Activated T-helper 1 cell treated with Interleukin-2 at 50 U/mL for 16 hours (primary cell): ENCODE measurements around the gene ABHD17B.

Source experiments
- DNase-seq: peaks from one replicate; pipeline ENCODE4 v3.0.0-alpha.2; 2020; ENCODE audit warnings: low read depth

The ABHD17B gene

GRCh38 chr9:71876829-71877228, 34.2 kb downstream of the ABHD17B start:
- no peak for DNase-seq

GRCh38 chr9:71876106-71876505, 34.9 kb downstream of the ABHD17B start:
- DNase-seq = no peak

- DNase-seq = no peak
Measured at GRCh38 chr9:71875345-71875744, 35.6 kb downstream of the ABHD17B start.

DNA sequence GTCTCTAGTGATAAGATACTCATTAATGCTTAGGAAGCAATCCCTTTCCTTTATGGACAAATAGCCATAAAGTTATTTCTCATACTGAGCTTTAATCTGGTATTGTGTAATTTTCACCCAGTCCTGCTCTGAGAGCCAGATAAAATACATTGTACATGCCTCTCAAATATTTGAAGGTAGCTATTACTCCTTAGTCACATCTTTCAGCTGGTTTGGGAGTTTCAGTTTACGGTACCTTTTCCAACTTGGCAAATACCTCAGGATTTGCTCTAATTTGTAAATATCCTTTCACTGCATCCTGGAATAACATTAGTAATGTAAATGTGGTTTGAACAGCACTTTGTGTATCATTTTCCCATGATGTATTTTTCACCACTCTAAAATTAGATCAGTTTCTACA, 47.4 kb downstream of the ABHD17B start:
- no peak for DNase-seq

- no peak for DNase-seq
Measured at GRCh38 chr9:71861618-71862017, 49.4 kb downstream of the ABHD17B start.

- DNase-seq = no peak
Measured at GRCh38 chr9:71859939-71860338, 51.1 kb downstream of the ABHD17B start.

- DNase-seq = no peak
Measured at GRCh38 chr9:71858812-71859211, 52.2 kb downstream of the ABHD17B start.

DNA sequence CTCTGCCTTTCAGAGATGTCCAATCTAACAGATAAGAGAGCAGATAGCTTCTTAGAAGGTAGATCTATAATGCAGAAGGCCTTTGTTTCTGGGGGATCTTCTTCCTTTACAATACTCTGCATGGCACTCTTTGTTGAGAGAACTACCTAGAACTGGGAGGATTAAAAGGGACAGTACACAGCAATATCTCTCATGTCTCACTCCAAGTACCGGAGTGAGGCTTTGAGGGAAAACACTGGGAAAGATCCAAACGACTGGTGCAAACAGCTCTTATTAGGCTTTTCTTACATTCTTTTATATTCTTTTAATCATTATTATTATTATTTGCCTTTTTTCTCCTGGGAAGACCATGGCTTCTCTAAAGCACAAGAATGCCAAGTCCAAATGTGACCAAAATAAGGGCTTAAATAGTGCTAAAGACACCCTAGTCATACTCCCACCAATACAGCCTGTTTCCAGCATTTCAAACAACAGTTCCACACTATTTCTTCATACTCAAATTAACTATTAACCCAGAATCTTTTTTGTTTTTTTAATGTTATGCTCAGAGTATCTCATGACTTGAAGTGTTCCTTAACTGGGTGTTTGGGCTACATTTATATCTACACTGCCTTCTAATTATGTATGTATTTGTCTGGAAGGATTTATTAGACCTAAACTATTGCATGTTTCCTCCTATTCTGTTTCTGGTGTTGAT, 52.7 kb downstream of the ABHD17B start:
- DNase-seq = no peak

GRCh38 chr9:71857159-71857558, 53.8 kb downstream of the ABHD17B start:
- DNase-seq = no peak

GRCh38 chr9:71854811-71855210, 56.2 kb downstream of the ABHD17B start:
- DNase-seq = no peak

DNA sequence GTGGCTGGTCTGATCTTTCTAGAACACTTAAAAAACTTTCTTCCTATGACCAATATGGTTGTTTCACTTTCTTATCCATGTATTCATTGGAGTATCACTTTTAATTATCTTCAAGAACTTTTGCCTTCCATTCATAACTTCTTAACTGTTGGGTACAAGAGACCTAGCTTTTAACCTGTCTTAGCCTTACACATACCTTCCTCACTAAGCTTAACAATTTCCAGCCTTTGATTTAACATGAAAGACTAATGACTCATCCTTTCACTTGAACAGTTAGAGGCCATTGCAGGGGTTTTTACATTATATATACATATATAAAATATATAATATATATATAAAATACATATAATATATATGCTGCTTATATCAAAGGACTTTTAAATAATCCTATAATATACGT, 57.9 kb downstream of the ABHD17B start:
- no peak for DNase-seq

- DNase-seq = no peak
Measured at GRCh38 chr9:71850996-71851395, 60.0 kb downstream of the ABHD17B start.

- no peak for DNase-seq
Measured at GRCh38 chr9:71847892-71848291, 63.1 kb downstream of the ABHD17B start.

- DNase-seq = no peak
Measured at GRCh38 chr9:71844808-71845207, 66.2 kb downstream of the ABHD17B start.

DNA sequence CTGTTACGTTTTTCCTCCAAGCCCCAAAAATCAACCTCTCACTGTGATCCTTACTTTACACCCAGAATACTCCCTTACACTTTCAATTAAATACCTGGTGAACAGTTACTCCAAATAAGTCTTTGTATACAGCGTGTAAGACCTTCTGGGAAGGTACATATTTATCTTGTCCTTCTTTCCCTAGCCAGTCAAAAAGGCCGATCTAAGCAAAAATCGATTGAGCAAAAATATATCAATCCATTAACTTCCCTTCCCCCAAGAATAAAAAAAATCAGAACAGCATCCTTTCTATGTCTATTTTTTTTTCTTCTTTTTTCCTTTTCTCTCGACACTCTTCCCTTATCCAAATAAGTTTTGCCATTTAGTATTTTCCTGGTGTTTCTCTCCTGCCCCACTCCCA, 71.3 kb downstream of the ABHD17B start:
- DNase-seq = no peak

DNA sequence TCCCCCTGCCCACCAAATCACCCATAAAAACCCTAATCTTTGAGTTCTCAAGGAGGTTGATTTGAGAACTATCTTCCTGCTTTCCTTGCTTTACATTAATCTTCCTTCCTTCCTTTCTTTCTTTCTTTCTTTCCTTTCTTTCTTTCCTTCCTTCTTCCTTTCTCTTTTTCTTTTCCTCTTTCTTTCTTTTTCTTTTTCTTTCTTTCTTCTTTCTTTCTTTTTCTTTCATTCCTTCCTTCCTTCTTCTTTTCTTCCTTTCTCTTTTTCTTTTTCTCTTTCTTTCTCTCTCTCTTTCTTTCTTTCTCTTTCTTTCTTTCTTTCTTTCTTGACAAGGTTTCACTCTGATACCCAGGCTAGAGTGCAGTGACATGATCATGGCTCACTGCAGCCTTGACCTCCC, 75.4 kb downstream of the ABHD17B start:
- DNase-seq = no peak

- no peak for DNase-seq
Measured at GRCh38 chr9:71830929-71831328, 80.1 kb downstream of the ABHD17B start.

- DNase-seq = no peak
Measured at GRCh38 chr9:71830153-71830552, 80.8 kb downstream of the ABHD17B start.

DNA sequence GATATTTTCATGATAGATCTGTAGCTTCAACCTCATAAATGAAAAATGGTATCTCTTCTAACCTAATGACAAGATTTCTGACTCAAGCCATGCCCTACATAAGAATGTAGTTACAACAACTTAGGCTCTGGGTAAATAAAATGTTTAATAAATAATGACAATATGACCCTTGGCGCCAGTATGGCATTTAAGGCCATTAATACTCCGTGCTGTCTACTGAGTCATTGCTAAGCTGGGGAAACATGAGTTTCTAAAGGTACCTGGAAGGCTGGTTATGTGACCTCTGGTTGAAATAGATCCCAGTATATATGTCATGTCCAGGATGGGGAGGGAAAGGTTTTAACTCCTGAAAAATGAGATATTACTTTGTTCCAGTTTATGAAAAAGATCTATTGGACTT, 84.7 kb downstream of the ABHD17B start:
- DNase-seq = no peak

- no peak for DNase-seq
Measured at GRCh38 chr9:71824257-71824656, 86.7 kb downstream of the ABHD17B start.

- no peak for DNase-seq
Measured at GRCh38 chr9:71822935-71823334, 88.1 kb downstream of the ABHD17B start.

DNA sequence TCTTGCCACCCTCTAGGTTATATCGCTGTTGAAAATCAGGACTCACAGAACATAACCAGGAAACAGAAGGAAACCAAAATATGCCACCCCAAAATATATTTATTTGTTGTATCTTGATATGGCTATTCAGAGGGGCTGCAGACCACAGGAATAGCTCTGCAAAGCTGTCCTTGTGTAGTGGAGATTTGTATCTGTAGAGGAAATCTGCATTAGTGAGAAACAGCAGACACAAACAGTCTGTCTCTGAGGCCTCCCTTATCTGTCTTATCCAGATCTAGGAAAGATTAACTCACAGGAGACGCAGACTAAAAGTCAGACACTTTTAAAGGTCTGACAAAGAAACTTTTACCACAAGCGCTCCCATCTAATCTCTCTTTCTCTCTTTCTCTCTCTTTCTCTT, 88.5 kb downstream of the ABHD17B start:
- DNase-seq = no peak

- no peak for DNase-seq
Measured at GRCh38 chr9:71821405-71821804, 89.6 kb downstream of the ABHD17B start.

DNA sequence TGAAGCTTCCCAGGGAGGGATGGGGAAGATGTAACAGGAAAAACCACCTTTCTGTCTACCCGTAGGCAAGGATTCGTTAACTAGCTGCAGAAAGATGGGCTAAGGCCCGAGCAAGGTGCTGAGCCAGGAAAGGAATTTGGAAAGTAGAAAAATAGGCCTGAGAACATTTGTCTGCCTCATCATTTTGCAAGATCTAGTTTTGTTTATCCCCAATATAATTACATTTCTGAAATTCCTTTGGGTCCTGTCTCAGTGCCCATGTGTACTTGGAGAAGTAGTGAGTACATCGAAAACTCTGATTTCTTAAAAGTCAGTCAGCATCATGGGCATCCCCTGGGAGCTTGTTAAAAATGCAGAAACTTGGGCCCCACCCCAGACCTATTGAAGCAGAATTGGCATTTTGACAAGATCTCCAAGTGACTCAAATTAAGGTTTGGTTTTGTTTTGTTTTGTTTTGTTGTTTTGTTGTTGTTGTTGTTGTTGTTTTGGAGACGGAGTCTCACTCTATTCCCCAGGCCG, 90.5 kb downstream of the ABHD17B start:
- DNase-seq = no peak
